HG02970 (cell line): Measurements from ENCODE around the gene CDYL.
"Not testable (repeated sequence)": the region's sequence is repeated elsewhere in the genome, so short reads cannot be mapped to it uniquely, and the experiment has no call there.

ENCODE experiments used
- ATAC-seq: cut with Tn5 transposase; IDR thresholded peaks from one replicate; pipeline ENCODE4 v1.9.1; 2021; ENCODE audit warnings: mild to moderate bottlenecking, moderate library complexity, moderate number of reproducible peaks; ENCODE audit not compliant: unreplicated experiment, low FRiP score

CDYL gene

DNA sequence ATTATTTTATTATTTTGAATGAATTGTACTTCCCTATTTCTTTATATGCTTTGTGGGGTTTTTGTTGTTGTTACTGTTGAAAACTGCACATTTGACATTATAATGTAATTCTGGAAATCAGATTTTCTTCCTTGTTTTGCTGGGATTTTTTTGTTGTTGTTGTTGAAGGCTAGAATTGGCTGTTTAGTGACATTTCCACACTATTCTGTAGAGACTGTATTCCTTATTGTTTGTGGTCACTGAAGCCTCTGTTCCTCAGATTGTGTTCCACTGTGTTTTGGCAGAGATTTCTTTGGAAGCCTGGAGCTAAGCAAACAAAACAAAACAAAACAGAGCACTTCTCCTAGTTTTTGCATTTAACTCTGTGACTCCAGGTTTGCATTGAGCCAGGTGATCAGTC lies 52.9 kb downstream of the CDYL start:
- no peak for ATAC-seq

DNA sequence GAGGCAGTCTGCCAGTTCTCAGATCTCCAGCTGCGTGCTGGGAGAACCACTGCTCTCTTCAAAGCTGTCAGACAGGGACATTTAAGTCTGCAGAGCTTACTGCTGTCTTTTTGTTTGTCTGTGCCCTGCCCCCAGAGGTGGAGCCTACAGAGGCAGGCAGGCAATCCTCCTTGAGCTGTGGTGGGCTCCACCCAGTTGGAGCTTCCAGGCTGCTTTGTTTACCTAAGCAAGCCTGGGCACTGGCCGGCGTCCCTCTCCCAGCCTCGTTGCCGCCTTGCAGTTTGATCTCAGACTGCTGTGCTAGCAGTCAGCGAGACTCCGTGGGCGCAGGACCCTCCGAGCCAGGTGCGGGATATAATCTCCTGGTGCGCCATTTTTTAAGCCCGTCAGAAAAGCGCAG lies 59.3 kb downstream of the CDYL start:
- not testable (repeated sequence) for ATAC-seq

DNA sequence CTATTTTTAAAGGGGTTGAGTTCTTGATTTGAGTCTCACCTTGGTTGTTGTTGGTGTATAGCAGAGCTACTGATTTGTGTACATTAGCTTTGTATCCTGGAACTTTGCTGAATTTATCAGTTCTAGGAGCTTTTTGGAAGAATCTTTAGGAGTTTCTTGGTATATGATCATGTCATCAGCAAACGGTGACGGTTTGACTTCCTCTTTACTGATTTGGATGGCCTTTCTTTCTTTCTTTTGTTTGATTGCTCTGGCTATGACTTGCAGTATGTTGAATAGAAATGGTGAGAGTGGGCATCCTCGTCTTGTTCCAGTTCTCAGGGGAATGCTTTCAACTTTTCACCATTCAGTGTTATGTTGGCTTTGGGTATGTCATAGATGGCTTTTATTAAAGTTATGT lies 64.0 kb downstream of the CDYL start:
- ATAC-seq: no peak

DNA sequence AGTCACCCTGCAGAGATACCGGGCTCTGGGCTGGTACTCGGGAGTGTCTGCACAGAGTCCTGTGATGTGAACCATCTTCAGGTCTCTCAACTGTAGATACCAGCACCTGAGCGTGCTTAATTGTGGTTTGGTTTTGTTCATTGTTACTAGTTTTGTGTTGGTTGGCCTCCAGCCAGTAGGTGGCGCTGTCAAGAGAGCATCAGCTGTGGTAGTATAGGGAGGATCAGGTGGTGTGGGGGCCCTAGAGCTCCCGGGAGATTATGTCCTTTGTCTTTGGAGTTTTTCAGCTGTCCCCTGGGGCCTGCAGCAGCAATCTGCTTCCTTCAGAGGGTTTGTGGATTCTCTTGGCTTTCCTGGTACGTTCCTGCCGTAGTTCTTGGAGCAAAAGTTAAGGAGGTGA lies 67.9 kb downstream of the CDYL start:
- ATAC-seq: no peak

DNA sequence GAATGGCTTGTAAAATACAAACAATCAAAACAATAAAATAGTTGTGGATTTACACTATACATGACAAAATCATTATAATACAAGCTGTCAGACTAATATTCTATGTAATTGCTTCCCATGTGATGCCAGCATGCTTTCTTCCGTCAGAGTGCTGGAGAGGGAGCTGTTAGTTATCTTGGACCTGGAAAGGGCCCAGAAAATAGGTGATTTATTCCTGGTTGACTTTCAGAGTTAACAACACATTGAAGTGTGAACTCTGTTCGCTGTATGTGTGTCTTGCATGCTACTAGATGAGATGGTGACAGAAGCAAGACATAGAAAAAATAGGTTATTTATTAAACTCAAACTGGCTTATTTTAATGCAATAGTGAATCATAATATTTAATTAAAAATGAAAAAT lies 70.2 kb downstream of the CDYL start:
- no peak for ATAC-seq

DNA sequence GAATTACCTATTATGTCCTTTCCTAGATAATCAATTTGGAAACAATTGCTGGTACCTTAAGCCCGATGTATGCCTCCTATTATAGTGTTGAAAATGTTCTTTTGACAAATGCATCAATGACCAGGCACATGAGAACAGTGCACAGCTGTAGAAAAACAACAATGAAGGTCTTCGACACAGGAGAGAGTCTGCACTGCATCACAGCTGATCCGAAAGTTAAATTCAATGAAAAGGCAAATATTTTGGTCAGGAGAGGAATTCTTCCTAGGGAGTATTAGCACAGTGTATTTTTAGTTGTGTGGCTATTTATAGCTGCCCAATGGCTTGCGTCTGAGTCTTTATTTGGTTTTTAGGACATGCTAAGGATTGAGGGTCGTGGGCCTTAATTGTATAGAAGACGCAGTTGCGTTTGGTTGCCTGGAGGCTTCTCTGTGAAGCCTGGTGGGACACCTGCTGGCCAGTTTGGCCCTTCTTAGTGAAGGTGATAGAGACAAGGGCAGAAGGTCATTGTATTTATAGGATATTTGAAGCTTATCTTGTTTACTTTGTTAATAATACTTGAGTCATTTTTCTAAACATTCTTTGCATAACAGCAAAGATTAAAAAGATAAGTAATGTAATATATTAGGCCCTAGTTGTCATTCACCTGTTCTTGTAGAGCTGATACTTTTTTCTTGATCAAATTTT lies 72.3 kb downstream of the CDYL start:
- ATAC-seq: no peak

DNA sequence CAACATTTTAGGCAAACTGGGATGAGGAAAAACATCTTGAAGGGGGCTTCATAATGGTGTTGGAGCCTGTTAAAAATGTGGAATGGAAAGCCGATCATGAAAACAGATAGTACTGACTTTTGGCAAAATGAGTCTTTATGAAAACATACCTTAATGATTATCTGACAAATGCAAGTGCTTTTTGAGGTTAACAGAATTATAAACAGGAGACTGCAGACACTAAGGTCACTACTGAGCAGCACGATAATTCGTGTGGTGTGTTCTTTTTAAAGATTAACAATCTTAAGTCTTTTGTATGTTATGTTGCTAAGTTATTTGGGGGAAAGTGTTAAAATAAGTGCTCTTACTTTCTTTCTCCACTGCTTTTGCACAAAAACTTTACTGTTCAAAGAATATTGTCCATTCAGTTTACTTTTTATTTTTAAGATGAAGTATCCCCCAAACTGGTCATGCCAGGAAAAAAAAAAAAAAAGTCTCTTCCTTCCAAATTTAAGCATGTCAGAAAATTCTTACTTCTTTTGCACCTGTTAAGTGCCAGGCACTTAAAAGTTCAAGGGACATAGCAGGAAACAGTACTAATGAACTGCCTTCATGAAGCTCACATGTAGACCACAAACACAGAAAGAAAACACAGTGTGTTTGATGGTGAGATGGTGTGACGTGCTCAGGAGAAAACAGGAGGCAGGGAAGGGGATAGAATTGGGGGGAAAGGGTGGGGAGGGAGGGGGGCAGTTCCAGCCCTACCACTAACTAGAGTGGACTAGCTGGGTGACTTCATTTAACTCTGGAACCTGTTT lies 73.2 kb downstream of the CDYL start:
- no peak for ATAC-seq

DNA sequence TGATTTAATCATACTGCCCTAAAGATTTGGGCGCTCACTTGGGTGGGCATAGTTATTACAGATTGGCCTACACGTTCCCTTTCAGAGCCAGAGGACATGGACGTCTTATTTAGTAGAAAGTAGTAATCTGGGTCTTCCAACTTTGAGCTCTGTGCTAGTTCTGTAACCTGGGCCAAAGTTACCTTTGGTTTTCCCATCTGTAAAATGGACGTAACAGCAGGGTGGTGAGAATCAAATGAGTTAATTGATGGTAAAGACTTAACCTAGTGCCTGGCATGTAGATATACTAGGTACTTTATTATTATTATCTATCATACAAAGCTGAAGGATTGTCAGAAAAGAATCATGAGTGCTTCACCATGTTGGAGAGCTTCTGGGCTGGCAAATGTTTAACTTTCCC lies 74.8 kb downstream of the CDYL start:
- ATAC-seq: no peak

DNA sequence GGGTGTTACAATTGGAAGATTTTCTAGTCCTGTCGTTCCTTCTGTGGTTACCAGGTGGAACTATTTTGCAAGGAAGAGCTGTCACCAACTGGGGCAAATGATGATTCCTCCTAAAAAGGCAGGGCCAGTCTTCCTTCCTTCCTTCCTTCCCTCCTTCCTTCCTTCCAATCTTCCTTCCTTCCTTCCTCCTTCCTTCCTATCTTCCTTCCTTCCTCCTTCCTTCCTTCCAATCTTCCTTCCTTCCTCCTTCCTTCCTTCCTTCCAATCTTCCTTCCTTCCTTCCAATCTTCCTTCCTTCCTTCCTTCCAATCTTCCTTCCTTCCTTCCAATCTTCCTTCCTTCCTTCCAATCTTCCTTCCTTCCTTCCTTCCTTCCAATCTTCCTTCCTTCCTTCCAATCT lies 76.0 kb downstream of the CDYL start:
- ATAC-seq: not testable (repeated sequence)

DNA sequence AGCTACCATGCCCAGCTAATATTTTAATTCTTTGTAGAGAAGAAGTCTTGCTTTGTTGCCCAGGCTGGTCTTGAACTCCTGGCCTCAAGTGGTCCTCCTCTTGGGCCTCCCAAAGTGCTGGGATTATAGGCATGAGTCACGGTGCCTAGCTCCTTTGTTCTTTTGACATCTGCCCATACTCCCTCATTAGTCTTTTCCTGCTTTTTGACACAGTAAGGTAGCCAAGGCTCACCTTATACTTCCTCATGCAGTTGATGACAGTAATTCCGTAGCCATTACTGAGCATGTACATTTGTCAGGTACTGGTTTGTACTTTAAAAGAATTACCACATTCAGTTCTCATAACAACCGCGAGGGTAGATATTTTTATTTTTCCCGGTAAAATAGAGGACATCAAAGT lies 76.7 kb downstream of the CDYL start:
- no peak for ATAC-seq

DNA sequence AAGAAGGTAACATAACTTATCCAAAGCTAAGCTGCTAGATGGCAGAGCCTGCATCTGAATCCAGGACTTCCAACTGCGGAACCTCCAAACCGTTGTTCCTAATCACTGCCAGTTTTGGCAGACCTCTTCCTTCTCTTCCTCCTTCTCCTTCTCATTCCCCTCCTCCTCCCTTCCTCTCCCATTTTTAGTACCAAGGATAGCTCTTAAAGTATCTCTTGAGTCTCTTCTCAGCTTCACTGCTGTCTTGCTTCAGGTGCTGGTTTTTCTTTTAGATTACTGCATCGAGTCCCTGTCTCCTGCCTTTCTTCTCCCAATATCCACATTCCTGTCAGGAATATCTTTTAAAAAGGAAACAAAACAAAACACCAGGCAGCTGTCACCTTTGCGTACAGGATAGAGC lies 77.1 kb downstream of the CDYL start:
- ATAC-seq: no peak

DNA sequence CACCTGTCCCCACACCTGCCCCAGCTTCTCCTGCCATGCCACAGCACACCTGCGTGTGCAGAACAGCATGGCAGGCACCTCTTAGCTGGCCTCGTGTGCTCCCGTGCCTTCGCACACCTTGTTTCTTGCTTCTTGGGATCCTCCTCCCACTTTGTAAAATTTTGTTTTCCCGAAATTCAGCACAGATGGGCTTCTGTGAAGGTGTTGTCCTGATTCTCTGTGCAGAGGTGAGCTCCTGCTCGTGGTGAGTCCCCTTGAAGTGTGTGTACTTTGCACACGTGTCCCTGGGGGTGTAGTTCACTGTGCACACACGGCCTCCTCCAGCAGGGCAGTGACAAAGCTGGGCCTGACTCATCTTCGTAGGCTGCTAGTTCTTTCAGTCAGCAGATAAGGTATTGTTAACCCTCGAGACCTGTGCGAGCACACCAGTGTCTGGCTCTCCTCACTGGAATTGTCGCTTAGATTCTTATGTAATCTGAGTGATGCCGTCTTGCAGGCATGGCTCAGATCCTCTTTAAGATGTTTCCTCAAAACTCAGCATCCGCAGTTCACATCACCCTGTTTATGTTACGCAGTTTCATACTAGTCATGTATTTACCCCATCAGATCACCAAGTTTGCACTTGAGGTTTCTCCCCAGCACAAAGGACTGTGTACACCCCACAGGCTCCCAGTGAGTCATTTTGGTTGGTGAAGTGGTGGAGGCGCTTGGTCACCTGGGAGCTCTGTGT lies 77.7 kb downstream of the CDYL start:
- ATAC-seq: no peak

DNA sequence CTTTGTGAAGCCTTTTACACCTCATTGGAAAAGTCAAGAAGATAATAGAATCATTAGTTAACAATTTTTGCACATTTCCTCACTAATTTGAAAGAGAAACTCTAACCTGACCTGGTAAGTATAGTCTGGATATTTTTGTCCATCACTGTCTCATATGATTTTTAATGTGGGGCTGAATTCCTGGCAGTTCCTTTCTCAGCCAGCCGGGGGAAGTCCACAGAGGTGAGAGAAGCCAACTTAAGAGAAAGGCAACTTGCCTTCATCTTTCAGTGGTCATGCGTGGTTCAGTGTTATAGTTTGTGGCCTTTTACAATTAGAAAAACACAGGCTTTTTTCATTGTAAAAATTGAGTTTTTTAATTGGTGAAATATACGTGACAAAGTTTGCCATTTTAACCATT lies 80.6 kb downstream of the CDYL start:
- ATAC-seq: no peak

DNA sequence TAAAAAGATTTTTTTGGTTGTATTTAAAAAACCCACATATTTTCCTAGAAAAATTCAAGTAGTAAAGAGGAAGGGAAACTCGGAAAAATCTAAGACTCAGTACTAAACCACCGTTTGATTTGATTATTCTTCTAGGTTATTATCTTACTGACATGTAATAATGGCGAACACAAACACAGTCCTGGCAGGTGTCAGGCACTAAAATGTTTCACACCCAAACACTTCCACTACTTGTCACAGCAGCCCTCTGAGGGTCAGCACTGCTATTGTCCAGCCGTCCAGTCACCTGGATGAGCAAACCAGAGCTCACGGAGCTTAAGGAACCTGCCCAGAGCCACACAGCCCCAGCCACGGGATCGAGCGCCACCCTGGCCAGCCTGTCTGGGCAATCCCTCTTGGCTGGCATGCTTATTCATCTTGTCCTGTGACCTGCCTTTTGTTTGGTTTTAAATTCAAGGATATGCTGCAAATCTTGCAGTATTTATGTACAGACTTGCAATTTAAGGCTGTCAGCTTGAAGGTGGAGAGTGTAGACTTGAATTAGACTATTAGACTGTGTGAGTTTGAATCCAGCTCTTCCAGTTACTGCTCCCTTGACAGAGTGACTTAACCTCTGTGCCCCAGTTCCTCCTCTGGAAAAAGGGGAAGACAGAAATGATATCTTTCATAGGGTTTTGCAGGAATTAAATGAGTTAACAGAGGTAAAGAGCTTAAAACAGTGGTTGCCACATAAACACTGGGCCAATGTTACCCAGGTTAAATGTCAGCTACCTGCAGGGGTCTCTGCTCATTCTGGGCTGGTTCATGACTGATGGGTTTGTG lies 82.2 kb downstream of the CDYL start:
- no peak for ATAC-seq

DNA sequence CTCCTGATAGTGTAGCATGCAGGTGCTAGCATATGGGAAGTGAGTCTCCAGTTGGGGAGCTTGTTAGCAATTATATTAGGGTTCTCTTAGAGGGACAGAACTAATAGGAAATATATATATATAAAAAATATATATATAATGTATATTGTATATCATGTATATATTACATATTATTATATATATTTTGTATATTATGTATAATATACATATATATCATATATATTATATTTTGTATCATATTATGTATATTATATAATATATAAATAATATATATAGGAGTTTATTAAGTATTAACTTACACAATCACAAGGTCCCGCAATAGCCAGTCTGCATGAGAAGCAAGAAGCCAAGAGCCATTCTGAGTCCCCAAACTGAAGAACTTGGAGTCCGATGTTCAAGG lies 84.2 kb downstream of the CDYL start:
- ATAC-seq: no peak

DNA sequence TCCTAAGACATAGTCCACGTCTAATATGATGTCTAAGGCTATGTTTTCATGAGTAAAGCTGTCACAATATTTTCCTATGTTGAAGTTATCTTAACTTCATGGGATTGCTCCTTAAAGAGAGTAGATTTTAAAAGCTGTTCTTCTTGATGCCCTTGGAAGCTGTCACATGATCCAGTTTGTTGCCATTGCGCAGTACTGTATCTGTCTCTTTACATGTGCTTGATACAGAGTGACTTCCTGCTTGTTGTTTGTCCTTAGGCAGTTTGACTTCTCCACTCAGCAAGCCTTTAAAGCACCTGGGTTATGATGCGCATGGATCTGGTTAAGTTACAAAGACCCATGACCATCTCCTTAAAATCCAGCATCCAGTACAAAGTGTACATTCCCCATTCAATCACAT lies 85.4 kb downstream of the CDYL start:
- ATAC-seq: no peak

DNA sequence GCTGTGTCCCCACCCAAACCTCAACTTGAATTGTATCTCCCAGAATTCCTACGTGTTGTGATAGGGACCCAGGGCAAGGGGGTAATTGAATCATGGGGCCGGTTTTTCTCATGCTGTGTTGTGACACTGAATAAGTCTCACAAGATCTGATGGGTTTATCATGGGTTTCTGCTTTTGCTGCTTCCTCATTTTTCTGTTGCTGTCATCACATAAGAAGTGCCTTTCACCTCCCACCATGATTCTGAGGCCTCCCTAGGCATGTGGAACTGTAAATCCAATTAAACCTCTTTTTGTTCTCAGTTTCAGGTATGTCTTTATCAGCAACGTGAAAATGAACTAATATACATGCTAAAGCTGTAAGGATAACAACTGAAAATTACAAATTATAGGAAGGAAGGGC lies 88.3 kb downstream of the CDYL start:
- ATAC-seq: no peak

DNA sequence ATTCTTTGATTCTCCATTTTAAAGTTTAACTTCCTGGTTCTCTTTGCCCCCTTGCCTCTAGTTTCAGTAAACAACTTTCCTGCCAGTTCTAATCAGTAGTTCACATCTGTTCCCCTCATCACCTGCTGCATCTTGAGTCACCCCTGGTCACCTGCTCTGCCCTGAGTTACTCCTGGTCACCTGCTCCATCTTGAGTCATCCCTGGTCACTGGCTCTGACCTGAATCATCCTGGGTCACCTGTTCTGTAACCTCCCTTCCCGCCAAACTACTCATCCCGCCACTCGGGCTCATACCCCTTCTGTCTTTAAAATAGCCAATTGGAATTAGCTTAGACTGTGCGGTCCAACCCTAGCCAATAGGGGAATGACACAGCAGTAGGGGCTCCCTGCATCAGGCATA lies 88.8 kb downstream of the CDYL start:
- not testable (repeated sequence) for ATAC-seq

DNA sequence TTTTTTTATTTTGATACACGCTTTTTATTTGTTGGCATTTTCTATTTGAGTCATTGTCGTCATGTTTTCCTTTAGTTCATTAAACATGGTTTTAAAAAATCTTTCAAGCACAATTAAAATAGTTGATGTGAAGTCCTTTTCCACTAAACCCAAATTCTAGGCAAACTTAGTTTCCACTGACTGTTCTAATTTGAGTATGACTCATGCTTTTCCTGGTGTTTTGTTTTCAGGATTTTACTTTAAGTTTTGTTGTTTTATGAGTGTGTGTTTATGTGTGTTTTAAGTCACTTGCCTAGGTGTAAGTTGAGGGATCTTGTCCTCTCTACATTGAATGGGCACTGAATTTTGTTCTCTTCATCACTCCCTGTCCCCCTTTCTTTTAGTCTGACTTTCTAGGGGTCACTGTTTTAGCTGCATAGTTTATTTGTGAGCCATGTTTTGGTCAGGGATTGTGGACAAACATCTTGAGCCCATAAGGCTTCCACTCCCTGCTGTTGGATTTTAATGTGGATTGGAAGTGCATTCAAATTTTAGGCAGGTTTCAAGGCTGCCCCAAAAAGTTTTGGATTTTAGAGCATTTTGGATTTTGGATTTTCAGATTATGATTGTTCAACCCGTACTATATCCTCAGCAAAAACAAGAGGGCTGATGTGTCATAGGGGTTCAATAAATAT lies 94.8 kb downstream of the CDYL start:
- no peak for ATAC-seq

DNA sequence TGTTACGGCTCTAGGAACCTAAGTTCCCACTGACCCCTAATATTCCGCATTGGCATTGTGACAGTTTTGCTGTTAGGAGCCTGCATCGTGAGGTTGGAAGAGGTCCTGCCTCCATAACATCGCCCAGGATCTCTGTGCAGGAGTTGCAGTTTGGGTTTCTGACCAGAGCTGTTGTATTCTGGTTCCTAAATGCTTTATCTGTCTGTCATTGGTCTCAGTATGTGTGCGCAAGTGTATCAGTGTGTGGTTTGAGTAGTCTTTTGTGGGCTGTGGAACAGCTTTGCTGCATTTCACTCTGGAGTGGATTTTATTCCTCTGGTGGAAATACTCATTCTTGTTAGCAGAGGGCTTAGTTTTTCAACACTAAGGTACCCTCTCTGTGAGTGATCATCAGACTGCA lies 95.6 kb downstream of the CDYL start:
- no peak for ATAC-seq
